ENCODE measurements around the gene CNST. TPM values are rescaled to one million over a fixed set of nuclear protein-coding genes. Genes with fewer than 3 reads are reported as not detected.
"Not testable (repeated sequence)": the region's sequence is repeated elsewhere in the genome, so short reads cannot be mapped to it uniquely, and the experiment has no call there.

CNST gene
- total and polyA plus RNA-seq, 9 donors = 8.7 to 31.2 (median 22.4) TPM

DNA sequence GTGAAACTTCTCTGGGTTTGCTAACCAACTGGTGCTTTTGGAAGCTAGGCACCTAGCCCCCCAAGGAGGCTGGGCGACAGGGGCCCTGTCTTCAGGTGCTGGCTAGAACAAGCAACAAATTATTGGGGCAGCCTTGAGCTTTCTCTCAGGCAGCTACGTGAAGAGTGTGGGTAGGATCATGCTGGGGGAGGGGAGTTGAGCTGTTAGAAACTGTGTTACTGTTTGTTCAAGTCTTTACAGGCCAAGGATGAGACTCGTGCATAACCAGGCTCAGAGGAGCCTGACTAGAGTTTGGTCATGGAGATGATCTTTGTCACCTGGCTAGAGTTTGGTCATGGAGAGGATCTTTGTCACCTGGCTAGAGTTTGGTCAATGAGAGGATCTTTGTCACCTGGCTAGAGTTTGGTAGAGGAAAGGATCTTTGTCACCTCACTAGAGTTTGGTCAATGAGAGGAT lies 145.3 kb downstream of the CNST start:
- Histone ChIP-seq H3K4me3 (no peak overlapping the region), H3K4me1 (ENCODE audit: insufficient read depth) (no peaks in the 10 kb centered on the region), H3K27ac (no peak overlapping the region), H3K36me3 (no peaks in the 10 kb centered on the region), H3K9me3 (no peaks in the 10 kb centered on the region), H3K27me3 (no peaks in the 10 kb centered on the region)
- DNase-seq = no peak
- 70 to 71% (median 71%) methylated on average over 3 of the region's 3 CpGs for WGBS, 3 donors
- intact Hi-C loops (cut with DNase I) = no loop called here
- TF ChIP-seq POLR2A (IDR thresholded peaks at IDR 0.05) (no peak), EP300 (IDR thresholded peaks at IDR 0.05) (no peak)
- TF ChIP-seq, protein P1, sequence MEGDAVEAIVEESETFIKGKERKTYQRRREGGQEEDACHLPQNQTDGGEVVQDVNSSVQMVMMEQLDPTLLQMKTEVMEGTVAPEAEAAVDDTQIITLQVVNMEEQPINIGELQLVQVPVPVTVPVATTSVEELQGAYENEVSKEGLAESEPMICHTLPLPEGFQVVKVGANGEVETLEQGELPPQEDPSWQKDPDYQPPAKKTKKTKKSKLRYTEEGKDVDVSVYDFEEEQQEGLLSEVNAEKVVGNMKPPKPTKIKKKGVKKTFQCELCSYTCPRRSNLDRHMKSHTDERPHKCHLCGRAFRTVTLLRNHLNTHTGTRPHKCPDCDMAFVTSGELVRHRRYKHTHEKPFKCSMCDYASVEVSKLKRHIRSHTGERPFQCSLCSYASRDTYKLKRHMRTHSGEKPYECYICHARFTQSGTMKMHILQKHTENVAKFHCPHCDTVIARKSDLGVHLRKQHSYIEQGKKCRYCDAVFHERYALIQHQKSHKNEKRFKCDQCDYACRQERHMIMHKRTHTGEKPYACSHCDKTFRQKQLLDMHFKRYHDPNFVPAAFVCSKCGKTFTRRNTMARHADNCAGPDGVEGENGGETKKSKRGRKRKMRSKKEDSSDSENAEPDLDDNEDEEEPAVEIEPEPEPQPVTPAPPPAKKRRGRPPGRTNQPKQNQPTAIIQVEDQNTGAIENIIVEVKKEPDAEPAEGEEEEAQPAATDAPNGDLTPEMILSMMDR (IDR thresholded peaks at IDR 0.05) = no peak

DNA sequence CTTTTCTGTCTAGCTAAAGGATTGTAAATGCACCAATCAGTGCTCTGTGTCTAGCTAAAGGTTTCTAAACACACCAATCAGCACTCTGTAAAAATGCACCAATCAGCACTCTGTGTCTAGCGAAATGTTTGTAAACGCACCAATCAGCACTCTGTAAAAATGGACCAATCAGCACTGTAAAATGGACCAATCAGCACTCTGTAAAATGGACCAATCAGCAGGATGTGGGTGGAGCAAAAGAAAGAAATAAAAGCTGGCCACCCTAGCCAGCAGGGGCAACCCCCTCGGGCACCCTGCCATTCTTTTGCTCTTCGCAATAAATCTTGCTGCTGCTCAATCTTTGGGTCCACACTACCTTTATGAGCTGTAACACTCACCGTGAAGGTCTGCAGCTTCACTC lies 146.2 kb downstream of the CNST start:
- H3K27me3 ChIP-seq; H3K36me3 ChIP-seq; DNase-seq; intact Hi-C loops (cut with DNase I); H3K4me3 ChIP-seq; H3K9me3 ChIP-seq; H3K4me1 ChIP-seq (ENCODE audit: insufficient read depth); H3K27ac ChIP-seq: not testable (repeated sequence)
- 92% methylated on average over 5 of the region's 5 CpGs for WGBS, 3 donors

Small RNA genes within 50 kb of the gene (small RNA-seq; reads per million reads assigned to genes)
- gene AL356583.2 (not detected), gene AL591623.2 (not detected)

Other genes with a start within 250 kb of the CNST start
- gene SMYD3, start 59.2 kb upstream of the CNST start, total RNA-seq = 10 to 100 TPM; 10.8 to 19.2 (median 13.7) TPM
- 10 to 100 TPM; 13.1 to 24.0 TPM for gene SMYD3, start 59.2 kb upstream of the CNST start, polyA plus RNA-seq
- 1 to 10 TPM; 7.1 to 9.8 (median 9.0) TPM for gene TFB2M, start 195 bp upstream of the CNST start, total RNA-seq
- gene TFB2M, start 195 bp upstream of the CNST start, polyA plus RNA-seq = 1 to 10 TPM; 7.6 to 9.4 TPM
- 10 to 100 TPM; 14.7 to 26.2 (median 23.8) TPM for gene SCCPDH, start 158.0 kb downstream of the CNST start, total RNA-seq
- 10 to 100 TPM; 20.3 to 24.9 TPM for gene SCCPDH, start 158.0 kb downstream of the CNST start, polyA plus RNA-seq